Pancreas (tissue), 10 donors: ENCODE data around the gene GNG2. TPM values are rescaled to one million over a fixed set of nuclear protein-coding genes. Genes with fewer than 3 reads are reported as not detected.
A peak's percentile ranks its signal among the peaks of the same experiment; 100 is the strongest.

Experiments
- ATAC-seq, 4 donors: fragments of 200-7000 bp; cut with Tn5 transposase; one replicate each; pipeline versions ENCODE4 v1.8.0 to v1.9.1; 2020; ENCODE audit warnings: mild to moderate bottlenecking in 4 of 4, moderate library complexity in 4 of 4
- DNase-seq, 6 donors: peaks; one replicate each; pipeline ENCODE4 v3.0.0-alpha.2; 2020
- FAIRE-seq: peaks from 2 replicates; lab custom pipeline; 2012; peaks lifted over from hg19 to GRCh38; lab: Jason Lieb, UNC
- H3K27ac ChIP-seq, 4 donors: fragments of 200-600 bp; sonication (generic); 1 replicate in 3 of 4; 2 replicates in 1 of 4; pipeline versions ENCODE4 v1.5.0 to v1.8.0; 2020
- H3K27me3 ChIP-seq, 4 donors: fragments of 200-600 bp; one replicate each; pipeline ENCODE4 v1.8.0; 2021
- H3K36me3 ChIP-seq, 3 donors: fragments of 200-600 bp; sonication (generic) in 1 of 3; one replicate each; pipeline versions ENCODE4 v1.5.0 to v1.8.0; 2020 to 2021
- H3K4me1 ChIP-seq, 3 donors: fragments of 200-600 bp; one replicate each; pipeline ENCODE4 v1.8.0; 2021
- H3K4me3 ChIP-seq, 4 donors: fragments of 200-600 bp; sonication (generic) in 2 of 4; one replicate each; pipeline versions ENCODE4 v1.5.0 to v1.8.0; 2020 to 2021
- H3K9me3 ChIP-seq, 4 donors: fragments of 200-600 bp; one replicate each; pipeline ENCODE4 v1.8.0; 2021
- CTCF ChIP-seq, 4 donors: fragments of 200-600 bp; sonication (generic) in 3 of 4; IDR thresholded peaks; one replicate each; pipeline versions ENCODE4 v1.5.0 to v1.8.0; 2021; ENCODE audit warnings: antibody characterized with exemption in 4 of 4
- WGBS, 2 donors: extraction: QIAGEN DNeasy Blood & Tissue Kit; methylation state at CpG; one replicate each; pipeline ENCODE4 v1.1.7; 2013; 5-methylcytosine and 5-hydroxymethylcytosine counted together
- intact Hi-C, 3 donors: fragments of 100-400 bp; cut with DNase I; formaldehyde crosslinking; loops; one replicate each; pipeline versions ENCODE4 v1.11.1 to v1.14.2; 2022
- polyA plus RNA-seq, 2 donors: library from polyadenylated mRNA; stranded (reverse); fragments of 200-250 nt; gene quantifications; one replicate each; pipeline ENCODE4 v1.2.3, GENCODE V29; 2013
- total RNA-seq, 6 donors: library from RNA; stranded (reverse); fragmentation: NEBNext Ultra II Directional in 4 of 6; extraction: Animal tissue kit (Norgen Biotek cat#: 25700) in 4 of 6; gene quantifications; one replicate each; pipeline versions ENCODE4 v1.2.1 to v1.2.4, GENCODE V29; 2021 to 2023
- donor health status: healthy with polysubstance abuse.
- donor health status: DM: no; HTN: no; CAD: no; lungs with moderate emphysema.
- donor health status: DM: no; HTN: no; CAD: no.
- donor health status: control.
- donor health status: control.
- donor health status: Bipolar disorder and iron deficiency.
- donor health status: DM: yes; HTN: yes; CAD: no.
- donor health status: DM: no; HTN: no; CAD: no.
- donor health status: DM: no; HTN: no; CAD: no.
- donor health status: DM: yes; HTN: yes; CAD: no.

The GNG2 gene
- total and polyA plus RNA-seq, 8 donors = 1.7 to 23.0 (median 7.0) TPM

GRCh38 chr14:51929910-51930682 is 69.7 kb downstream of the GNG2 start:
- H3K4me1 ChIP-seq = no peaks in the 10 kb centered on the region
- no peaks in the 10 kb centered on the region for H3K9me3 ChIP-seq
- H3K27ac ChIP-seq = no peak overlapping the region
- no peaks in the 10 kb centered on the region for H3K36me3 ChIP-seq
- TF ChIP-seq CTCF (IDR thresholded peaks at IDR 0.05) = no peak
- no peak for DNase-seq
- no peaks in the 10 kb centered on the region for H3K27me3 ChIP-seq
- intact Hi-C loops = no loop called here
- FAIRE-seq = no peak
- 51 to 61% methylated on average over 8 of the region's 8 CpGs for WGBS, 2 donors
- no peak overlapping the region for H3K4me3 ChIP-seq
- peak in 2 of 4 donors; percentile 42 to 60 for ATAC-seq

- 54 to 58% methylated on average over 2 of the region's 2 CpGs for WGBS, 2 donors
- no peaks in the 10 kb centered on the region for H3K4me1 ChIP-seq
- H3K27me3 ChIP-seq = no peaks in the 10 kb centered on the region
- H3K4me3 ChIP-seq = no peak overlapping the region
- no peak overlapping the region for H3K27ac ChIP-seq
- peak in 1 of 4 donors; percentile 63 for ATAC-seq
- no peaks in the 10 kb centered on the region for H3K9me3 ChIP-seq
- FAIRE-seq = no peak
- TF ChIP-seq CTCF (IDR thresholded peaks at IDR 0.05) = no peak
- intact Hi-C loops = no loop called here
- H3K36me3 ChIP-seq = no peaks in the 10 kb centered on the region
- DNase-seq = no peak
Measured at GRCh38 chr14:51931308-51931707, 70.9 kb downstream of the GNG2 start.

- FAIRE-seq = no peak
- no peak for DNase-seq
- intact Hi-C loops = no loop called here
- no peak for TF ChIP-seq CTCF (IDR thresholded peaks at IDR 0.05)
- 22 to 70% methylated on average over 3 of the region's 3 CpGs for WGBS, 2 donors
- Histone ChIP-seq H3K9me3 (no peaks in the 10 kb centered on the region), H3K27ac (no peak overlapping the region), H3K4me3 (no peak overlapping the region), H3K36me3 (no peaks in the 10 kb centered on the region), H3K27me3 (no peaks in the 10 kb centered on the region), H3K4me1 (no peaks in the 10 kb centered on the region)
- ATAC-seq = no peak
Measured at GRCh38 chr14:51933191-51933590, 72.8 kb downstream of the GNG2 start.

- Histone ChIP-seq H3K9me3 (no peaks in the 10 kb centered on the region), H3K27me3 (no peaks in the 10 kb centered on the region), H3K4me3 (no peak overlapping the region), H3K27ac (no peak overlapping the region), H3K4me1 (no peaks in the 10 kb centered on the region), H3K36me3 (no peaks in the 10 kb centered on the region)
- WGBS, 2 donors = 88 to 97% methylated on average over 1 of the region's 1 CpG
- no peak for TF ChIP-seq CTCF (IDR thresholded peaks at IDR 0.05)
- ATAC-seq (no peak), DNase-seq (no peak), FAIRE-seq (no peak)
- intact Hi-C loops = no loop called here
Measured at GRCh38 chr14:51938137-51938536, 77.7 kb downstream of the GNG2 start.

- FAIRE-seq (no peak), ATAC-seq (no peak), DNase-seq (no peak)
- TF ChIP-seq CTCF (IDR thresholded peaks at IDR 0.05) = no peak
- Histone ChIP-seq H3K27ac (no peak overlapping the region), H3K4me3 (no peak overlapping the region), H3K4me1 (no peaks in the 10 kb centered on the region), H3K9me3 (no peaks in the 10 kb centered on the region), H3K36me3 (no peaks in the 10 kb centered on the region), H3K27me3 (no peaks in the 10 kb centered on the region)
- intact Hi-C loops = no loop called here
- WGBS, 2 donors = 56 to 62% methylated on average over 3 of the region's 3 CpGs
Measured at GRCh38 chr14:51938821-51939220, 78.4 kb downstream of the GNG2 start.
